ENCODE results near the gene DRGX.

Gene DRGX

GRCh38 chr10:49385939-49386922, 9.7 kb downstream of the DRGX start:
- no peak overlapping the region for H3K9ac ChIP-seq (ENCODE audit: low read length)
- peaks cover 3% of the 10 kb centered on the region for H3K27me3 ChIP-seq (ENCODE audit: control insufficient read depth, insufficient read depth, low read length)
- no peak overlapping the region for H3K27ac ChIP-seq (ENCODE audit: low read depth, low read length)
- no peaks in the 10 kb centered on the region for H3K4me1 ChIP-seq (ENCODE audit: control insufficient read depth, insufficient read depth, low read length)
- H3K4me3 ChIP-seq (ENCODE audit: low read length), result no peak overlapping the region
- H3K36me3 ChIP-seq (ENCODE audit: control insufficient read depth, insufficient read depth, low read length), result no peaks in the 10 kb centered on the region

DNA sequence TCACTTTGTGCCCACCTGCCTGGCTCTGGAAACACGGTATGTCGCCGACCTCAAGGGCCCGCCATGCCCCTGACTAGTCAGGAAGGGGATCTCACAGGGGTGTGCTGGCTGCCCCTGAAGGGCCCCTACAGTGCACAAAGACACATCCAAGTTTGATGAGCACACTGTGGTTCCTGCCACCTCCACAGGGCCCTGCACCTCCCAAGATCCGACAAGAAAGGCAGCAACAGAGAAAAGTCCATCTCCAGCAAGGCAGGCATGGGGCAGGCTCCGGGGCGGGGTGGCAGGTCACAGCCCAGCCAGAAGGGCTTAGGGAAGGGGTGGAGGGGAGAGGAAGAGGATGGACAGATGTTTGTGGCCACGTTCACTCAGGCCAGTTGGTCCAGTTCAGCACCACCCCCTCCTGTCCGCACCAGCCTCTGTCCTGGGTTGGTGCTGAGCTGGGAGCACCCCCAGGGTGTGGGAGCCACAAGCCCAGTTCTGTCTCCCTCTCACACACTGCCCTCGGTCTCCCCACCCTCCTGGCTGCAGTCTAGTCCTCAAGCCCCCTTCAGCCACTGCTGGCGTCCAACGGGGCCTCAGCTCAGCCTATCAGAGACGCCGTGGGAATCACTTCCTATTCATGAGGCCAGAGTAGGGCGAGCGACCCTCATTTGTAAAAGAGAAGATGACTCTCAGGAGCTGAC, 11.5 kb downstream of the DRGX start:
- peaks cover 3% of the 10 kb centered on the region for H3K27me3 ChIP-seq (ENCODE audit: control insufficient read depth, insufficient read depth, low read length)
- H3K36me3 ChIP-seq (ENCODE audit: control insufficient read depth, insufficient read depth, low read length), result no peaks in the 10 kb centered on the region
- H3K27ac ChIP-seq (ENCODE audit: low read depth, low read length), result no peak overlapping the region
- H3K4me3 ChIP-seq (ENCODE audit: low read length), result no peak overlapping the region
- no peaks in the 10 kb centered on the region for H3K4me1 ChIP-seq (ENCODE audit: control insufficient read depth, insufficient read depth, low read length)
- H3K9ac ChIP-seq (ENCODE audit: low read length), result no peak overlapping the region

DNA sequence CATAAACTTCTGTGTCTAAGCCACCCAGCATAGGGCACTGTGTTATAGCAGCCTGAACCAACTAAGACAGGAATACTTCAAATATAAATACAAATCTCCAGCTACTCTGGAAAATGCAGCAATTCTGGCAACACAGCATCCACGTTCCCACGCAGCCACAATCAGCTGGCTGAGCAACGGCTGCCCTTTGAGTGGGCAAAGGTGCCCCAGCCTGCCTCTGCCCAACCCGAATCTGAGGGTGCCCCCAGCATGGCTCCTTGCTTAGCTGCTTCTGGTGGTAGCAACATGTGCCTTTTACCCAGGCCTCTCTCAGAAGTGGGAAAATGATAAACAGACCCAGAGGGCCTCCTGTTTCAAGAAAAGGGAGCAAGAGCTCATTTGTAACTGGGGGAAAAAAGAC, 12.0 kb downstream of the DRGX start:
- no peak overlapping the region for H3K9ac ChIP-seq (ENCODE audit: low read length)
- no peaks in the 10 kb centered on the region for H3K36me3 ChIP-seq (ENCODE audit: control insufficient read depth, insufficient read depth, low read length)
- no peak overlapping the region for H3K4me3 ChIP-seq (ENCODE audit: low read length)
- H3K27me3 ChIP-seq (ENCODE audit: control insufficient read depth, insufficient read depth, low read length), result peaks cover 3% of the 10 kb centered on the region
- H3K27ac ChIP-seq (ENCODE audit: low read depth, low read length), result no peak overlapping the region
- no peaks in the 10 kb centered on the region for H3K4me1 ChIP-seq (ENCODE audit: control insufficient read depth, insufficient read depth, low read length)

GRCh38 chr10:49382826-49383225, 13.1 kb downstream of the DRGX start:
- no peak overlapping the region for H3K9ac ChIP-seq (ENCODE audit: low read length)
- no peaks in the 10 kb centered on the region for H3K4me1 ChIP-seq (ENCODE audit: control insufficient read depth, insufficient read depth, low read length)
- H3K36me3 ChIP-seq (ENCODE audit: control insufficient read depth, insufficient read depth, low read length), result no peaks in the 10 kb centered on the region
- H3K4me3 ChIP-seq (ENCODE audit: low read length), result no peak overlapping the region
- H3K27me3 ChIP-seq (ENCODE audit: control insufficient read depth, insufficient read depth, low read length), result no peaks in the 10 kb centered on the region
- H3K27ac ChIP-seq (ENCODE audit: low read depth, low read length), result no peak overlapping the region

DNA sequence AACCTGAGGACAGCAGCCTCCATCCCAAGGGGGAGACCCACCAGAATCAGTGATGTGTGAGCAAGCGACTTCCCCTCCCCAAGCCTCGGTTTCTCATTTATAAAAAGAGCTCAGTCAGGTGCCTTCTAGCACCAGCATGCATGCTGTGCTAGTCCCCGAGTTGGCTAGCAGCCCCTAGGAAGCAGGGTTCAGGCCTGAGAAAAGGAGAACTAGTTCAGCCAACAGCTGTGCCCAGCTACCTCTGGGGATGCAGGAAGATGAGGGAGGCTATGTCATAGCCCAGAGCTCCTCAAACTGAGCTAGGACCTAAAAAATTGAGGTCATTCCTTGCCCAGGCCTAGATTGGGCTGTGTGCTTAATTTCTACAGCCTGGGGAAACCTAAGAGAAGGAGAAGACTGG, 13.7 kb downstream of the DRGX start:
- H3K4me3 ChIP-seq (ENCODE audit: low read length), result no peak overlapping the region
- no peaks in the 10 kb centered on the region for H3K27me3 ChIP-seq (ENCODE audit: control insufficient read depth, insufficient read depth, low read length)
- no peak overlapping the region for H3K27ac ChIP-seq (ENCODE audit: low read depth, low read length)
- no peaks in the 10 kb centered on the region for H3K36me3 ChIP-seq (ENCODE audit: control insufficient read depth, insufficient read depth, low read length)
- no peaks in the 10 kb centered on the region for H3K4me1 ChIP-seq (ENCODE audit: control insufficient read depth, insufficient read depth, low read length)
- H3K9ac ChIP-seq (ENCODE audit: low read length), result no peak overlapping the region

DNA sequence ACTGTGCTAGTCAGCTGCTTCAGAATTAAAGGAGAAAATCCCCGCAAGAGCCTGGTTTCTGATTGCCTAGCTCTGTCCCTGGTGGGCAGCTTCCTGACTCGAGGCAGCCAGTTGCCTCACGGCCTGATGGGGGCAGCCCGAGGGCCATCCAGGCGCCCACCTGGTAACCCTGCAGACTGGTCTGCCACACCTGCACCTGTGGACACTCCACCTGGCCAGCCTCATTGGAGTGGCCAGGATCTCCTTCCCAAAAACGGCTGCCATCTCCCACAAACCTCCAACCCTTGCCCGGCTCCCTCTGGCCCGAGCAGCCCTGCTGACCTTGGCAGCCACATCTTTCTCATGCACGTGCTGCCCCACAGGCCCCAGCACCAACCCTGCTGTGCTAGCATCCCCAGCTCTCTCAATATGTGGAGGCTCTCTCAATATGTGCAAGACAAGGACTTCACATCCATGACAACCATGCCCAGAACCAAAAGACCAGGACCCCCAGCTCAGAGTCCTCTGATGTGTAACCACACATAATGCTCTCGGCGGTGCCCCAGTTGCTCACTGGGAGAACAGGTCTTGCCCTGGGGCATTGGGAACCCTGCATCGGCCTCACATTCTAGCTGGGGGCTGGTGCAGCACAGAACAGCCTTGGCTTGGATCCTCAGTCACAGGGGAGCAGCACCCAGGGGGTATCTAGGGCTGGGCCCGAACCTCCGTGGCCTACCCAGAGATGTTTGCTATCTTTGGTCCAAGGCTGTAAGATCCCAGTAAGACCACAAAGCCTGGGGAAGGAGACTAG, 14.6 kb downstream of the DRGX start:
- Histone ChIP-seq H3K36me3 (ENCODE audit: control insufficient read depth, insufficient read depth, low read length) (no peaks in the 10 kb centered on the region), H3K27ac (ENCODE audit: low read depth, low read length) (no peak overlapping the region), H3K27me3 (ENCODE audit: control insufficient read depth, insufficient read depth, low read length) (no peaks in the 10 kb centered on the region), H3K9ac (ENCODE audit: low read length) (no peak overlapping the region), H3K4me1 (ENCODE audit: control insufficient read depth, insufficient read depth, low read length) (no peaks in the 10 kb centered on the region), H3K4me3 (ENCODE audit: low read length) (no peak overlapping the region)

DNA sequence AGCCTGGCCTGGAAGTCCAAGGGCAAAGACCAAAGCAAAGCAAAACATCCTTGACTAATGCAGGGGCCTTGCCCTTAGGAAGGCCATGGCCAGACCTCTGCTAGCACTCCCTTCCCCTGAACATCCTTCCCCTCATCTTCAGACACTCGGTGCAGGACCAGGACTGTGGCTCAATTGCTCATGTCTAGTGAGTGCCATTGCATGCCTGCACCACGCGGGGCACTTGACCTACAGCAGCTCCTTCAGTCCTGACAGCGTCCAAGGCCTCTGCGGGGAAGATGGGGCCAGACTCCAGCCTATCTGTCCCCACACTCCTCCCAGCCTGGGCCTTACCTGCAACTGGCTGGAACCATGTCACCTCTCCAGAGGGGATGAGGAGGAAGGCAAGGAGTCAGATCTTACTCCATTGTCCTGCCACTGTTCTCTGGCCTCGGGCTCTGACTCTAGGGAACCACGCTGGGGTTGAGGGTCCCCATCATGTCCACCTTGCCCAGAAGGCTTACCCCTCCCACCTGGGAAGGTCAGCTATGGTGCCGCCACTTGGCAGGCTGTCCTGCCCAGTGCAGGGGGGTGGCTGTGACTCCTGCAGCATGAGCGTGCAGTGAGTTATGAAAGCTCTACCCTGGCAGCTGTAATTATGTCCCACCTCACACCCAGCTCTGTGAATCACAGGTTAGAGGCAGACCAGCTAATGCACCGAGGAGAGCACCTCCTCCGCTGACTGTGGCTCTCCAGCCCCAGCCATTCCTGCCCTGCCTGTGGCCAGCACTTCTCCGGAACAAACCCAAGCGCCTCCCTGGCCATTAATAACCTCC, 16.1 kb downstream of the DRGX start:
- no peak overlapping the region for H3K27ac ChIP-seq (ENCODE audit: low read depth, low read length)
- H3K9ac ChIP-seq (ENCODE audit: low read length), result no peak overlapping the region
- H3K4me1 ChIP-seq (ENCODE audit: control insufficient read depth, insufficient read depth, low read length), result no peaks in the 10 kb centered on the region
- H3K36me3 ChIP-seq (ENCODE audit: control insufficient read depth, insufficient read depth, low read length), result no peaks in the 10 kb centered on the region
- no peaks in the 10 kb centered on the region for H3K27me3 ChIP-seq (ENCODE audit: control insufficient read depth, insufficient read depth, low read length)
- no peak overlapping the region for H3K4me3 ChIP-seq (ENCODE audit: low read length)

GRCh38 chr10:49377256-49377655, 18.6 kb downstream of the DRGX start:
- no peaks in the 10 kb centered on the region for H3K4me1 ChIP-seq (ENCODE audit: control insufficient read depth, insufficient read depth, low read length)
- H3K27me3 ChIP-seq (ENCODE audit: control insufficient read depth, insufficient read depth, low read length), result no peaks in the 10 kb centered on the region
- H3K4me3 ChIP-seq (ENCODE audit: low read length), result no peak overlapping the region
- H3K9ac ChIP-seq (ENCODE audit: low read length), result no peak overlapping the region
- H3K36me3 ChIP-seq (ENCODE audit: control insufficient read depth, insufficient read depth, low read length), result no peaks in the 10 kb centered on the region
- no peak overlapping the region for H3K27ac ChIP-seq (ENCODE audit: low read depth, low read length)

DNA sequence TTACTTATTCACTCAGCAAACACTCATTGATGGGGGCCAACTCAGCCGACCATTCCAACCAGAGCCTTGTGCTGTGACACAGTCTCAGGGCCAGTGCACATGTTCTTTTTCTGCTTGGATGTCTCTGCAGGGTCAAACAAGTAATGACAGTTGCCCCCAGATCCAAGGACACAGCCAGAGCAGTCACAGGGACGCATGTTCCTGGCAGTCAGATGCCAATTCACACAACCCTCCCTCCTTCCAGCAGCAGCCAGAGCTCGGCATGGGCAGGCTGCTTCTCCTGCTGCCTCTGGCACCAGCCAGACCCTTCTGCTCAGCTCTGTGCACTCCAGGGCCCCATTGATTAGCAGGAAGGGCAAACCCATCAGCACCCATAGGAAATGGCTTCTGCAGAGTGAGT, 20.3 kb downstream of the DRGX start:
- Histone ChIP-seq H3K4me1 (ENCODE audit: control insufficient read depth, insufficient read depth, low read length) (no peaks in the 10 kb centered on the region), H3K36me3 (ENCODE audit: control insufficient read depth, insufficient read depth, low read length) (no peaks in the 10 kb centered on the region), H3K4me3 (ENCODE audit: low read length) (no peak overlapping the region), H3K27me3 (ENCODE audit: control insufficient read depth, insufficient read depth, low read length) (no peaks in the 10 kb centered on the region), H3K27ac (ENCODE audit: low read depth, low read length) (no peak overlapping the region), H3K9ac (ENCODE audit: low read length) (no peak overlapping the region)

- H3K27ac ChIP-seq (ENCODE audit: low read depth, low read length), result no peak overlapping the region
- H3K9ac ChIP-seq (ENCODE audit: low read length), result no peak overlapping the region
- H3K36me3 ChIP-seq (ENCODE audit: control insufficient read depth, insufficient read depth, low read length), result no peaks in the 10 kb centered on the region
- H3K4me3 ChIP-seq (ENCODE audit: low read length), result no peak overlapping the region
- no peaks in the 10 kb centered on the region for H3K4me1 ChIP-seq (ENCODE audit: control insufficient read depth, insufficient read depth, low read length)
- no peaks in the 10 kb centered on the region for H3K27me3 ChIP-seq (ENCODE audit: control insufficient read depth, insufficient read depth, low read length)
Measured at GRCh38 chr10:49374740-49375139, 21.1 kb downstream of the DRGX start.

- H3K27ac ChIP-seq (ENCODE audit: low read depth, low read length), result no peak overlapping the region
- H3K4me3 ChIP-seq (ENCODE audit: low read length), result no peak overlapping the region
- no peaks in the 10 kb centered on the region for H3K4me1 ChIP-seq (ENCODE audit: control insufficient read depth, insufficient read depth, low read length)
- peaks cover 2% of the 10 kb centered on the region for H3K27me3 ChIP-seq (ENCODE audit: control insufficient read depth, insufficient read depth, low read length)
- H3K9ac ChIP-seq (ENCODE audit: low read length), result no peak overlapping the region
- H3K36me3 ChIP-seq (ENCODE audit: control insufficient read depth, insufficient read depth, low read length), result no peaks in the 10 kb centered on the region
Measured at GRCh38 chr10:49373361-49373760, 22.5 kb downstream of the DRGX start.

All from rectal smooth muscle tissue (tissue), 1 donor.